Thymus (tissue), 11 donors: ENCODE data around the gene ERC2. TPM values are rescaled to one million over a fixed set of nuclear protein-coding genes. Genes with fewer than 3 reads are reported as not detected.

Experiments
- DNase-seq, 9 donors: peaks; one replicate each; pipeline ENCODE4 v3.0.0-alpha.2; 2013; ENCODE audit warnings: low spot score in 9 of 9, low read depth in 6 of 9, missing footprints in 1 of 9
- H3K27ac ChIP-seq, 2 donors: one replicate each; pipeline ENCODE4 v1.5.1; 2013; ENCODE audit warnings: control low read depth in 1 of 2, low read depth in 1 of 2, low read length in 1 of 2, mild to moderate bottlenecking in 1 of 2, moderate library complexity in 1 of 2
- H3K27me3 ChIP-seq, 2 donors: one replicate each; pipeline ENCODE4 v1.5.1; 2013; ENCODE audit warnings: low read length in 1 of 2; ENCODE audit not compliant: control insufficient read depth in 2 of 2, insufficient read depth in 1 of 2
- H3K36me3 ChIP-seq, 2 donors: one replicate each; pipeline ENCODE4 v1.5.1; 2013; ENCODE audit warnings: low read length in 1 of 2, mild to moderate bottlenecking in 1 of 2, moderate library complexity in 1 of 2; ENCODE audit not compliant: control insufficient read depth in 2 of 2, insufficient read depth in 2 of 2
- H3K4me1 ChIP-seq, 2 donors: one replicate each; pipeline ENCODE4 v1.5.1; 2013; ENCODE audit warnings: low read length in 2 of 2; ENCODE audit not compliant: control insufficient read depth in 2 of 2, insufficient read depth in 2 of 2
- H3K4me3 ChIP-seq, 2 donors: one replicate each; pipeline ENCODE4 v1.5.1; 2013; ENCODE audit warnings: low read length in 2 of 2, control low read depth in 1 of 2, mild to moderate bottlenecking in 1 of 2
- H3K9me3 ChIP-seq, 2 donors: one replicate each; pipeline ENCODE4 v1.5.1; 2013; ENCODE audit warnings: low read length in 1 of 2, mild to moderate bottlenecking in 1 of 2; ENCODE audit not compliant: control insufficient read depth in 2 of 2, insufficient read depth in 1 of 2
- WGBS: extraction: QIAGEN DNeasy Blood & Tissue Kit; methylation state at CpG from one replicate; pipeline ENCODE4 v1.1.7; 2013; 5-methylcytosine and 5-hydroxymethylcytosine counted together
- polyA plus RNA-seq: library from polyadenylated mRNA; stranded (reverse); fragments of 200-250 nt; gene quantifications from one replicate; pipeline ENCODE4 v1.2.3, GENCODE V29; 2013
- total RNA-seq: library from RNA; stranded (reverse); fragments of 120-200 nt; gene quantifications from one replicate; pipeline ENCODE4 v1.2.4, GENCODE V29; 2013
- donor health status: healthy.

Gene ERC2
- total and polyA plus RNA-seq, 2 donors, result 0.28 to 0.50 TPM

DNA sequence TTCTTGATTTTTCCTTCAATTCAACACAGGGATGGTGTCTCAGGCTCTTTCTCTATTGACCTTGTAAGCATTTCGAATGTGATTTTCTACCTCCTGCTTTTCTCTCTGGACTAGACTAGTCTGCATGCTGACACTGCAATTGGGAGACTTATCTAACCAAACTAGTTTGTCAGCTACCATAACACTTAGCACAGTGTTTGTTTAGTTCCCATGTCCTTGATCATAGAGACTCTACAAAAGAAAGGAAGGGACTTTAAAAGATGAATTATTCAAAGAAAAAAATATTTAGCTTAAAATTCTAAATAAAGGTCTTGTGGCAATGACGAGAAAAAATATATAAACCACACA is 407.0 kb downstream of the ERC2 start:
- no peaks in the 10 kb centered on the region for H3K9me3 ChIP-seq
- no peak for DNase-seq
- H3K4me1 ChIP-seq, result no peaks in the 10 kb centered on the region
- no peaks in the 10 kb centered on the region for H3K36me3 ChIP-seq
- no peaks in the 10 kb centered on the region for H3K27me3 ChIP-seq
- 89% methylated on average over 2 of the region's 2 CpGs for WGBS
- H3K4me3 ChIP-seq, result no peak overlapping the region
- no peak overlapping the region for H3K27ac ChIP-seq

- DNase-seq, result no peak
- H3K4me3 ChIP-seq, result no peak overlapping the region
- no peaks in the 10 kb centered on the region for H3K36me3 ChIP-seq
- no peaks in the 10 kb centered on the region for H3K9me3 ChIP-seq
- H3K27ac ChIP-seq, result no peak overlapping the region
- 92% methylated on average over 6 of the region's 6 CpGs for WGBS
- no peaks in the 10 kb centered on the region for H3K4me1 ChIP-seq
- no peaks in the 10 kb centered on the region for H3K27me3 ChIP-seq
Measured at GRCh38 chr3:56060521-56061278, 407.6 kb downstream of the ERC2 start.

- Histone ChIP-seq H3K27ac (no peak overlapping the region), H3K36me3 (no peaks in the 10 kb centered on the region), H3K9me3 (no peaks in the 10 kb centered on the region), H3K4me1 (no peaks in the 10 kb centered on the region), H3K4me3 (no peak overlapping the region), H3K27me3 (no peaks in the 10 kb centered on the region)
- no peak for DNase-seq
- WGBS, result 87% methylated on average over 1 of the region's 1 CpG
Measured at GRCh38 chr3:56059731-56060130, 408.5 kb downstream of the ERC2 start.

DNA sequence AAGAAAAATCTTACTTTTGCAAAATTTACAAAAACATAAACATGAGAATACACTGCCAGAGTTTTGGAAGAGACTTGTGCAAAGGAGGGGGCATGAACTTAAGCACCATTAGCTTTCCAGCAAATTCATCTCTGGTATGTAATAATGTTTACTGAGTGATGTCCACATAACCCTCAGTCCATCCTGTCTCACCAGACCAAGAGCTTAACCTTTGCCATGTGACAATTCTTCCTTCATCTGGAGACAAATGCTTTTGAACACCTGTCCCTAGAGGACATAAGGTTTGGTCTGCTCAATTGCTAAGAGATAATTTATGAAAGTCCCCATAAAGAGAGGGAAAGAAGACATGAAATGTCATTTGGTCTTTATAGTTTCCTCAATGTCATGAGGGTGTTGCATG is 412.3 kb downstream of the ERC2 start:
- no peaks in the 10 kb centered on the region for H3K36me3 ChIP-seq
- no peaks in the 10 kb centered on the region for H3K27me3 ChIP-seq
- no peak overlapping the region for H3K27ac ChIP-seq
- H3K4me3 ChIP-seq, result no peak overlapping the region
- no peak for DNase-seq
- no peaks in the 10 kb centered on the region for H3K4me1 ChIP-seq
- H3K9me3 ChIP-seq, result no peaks in the 10 kb centered on the region

DNA sequence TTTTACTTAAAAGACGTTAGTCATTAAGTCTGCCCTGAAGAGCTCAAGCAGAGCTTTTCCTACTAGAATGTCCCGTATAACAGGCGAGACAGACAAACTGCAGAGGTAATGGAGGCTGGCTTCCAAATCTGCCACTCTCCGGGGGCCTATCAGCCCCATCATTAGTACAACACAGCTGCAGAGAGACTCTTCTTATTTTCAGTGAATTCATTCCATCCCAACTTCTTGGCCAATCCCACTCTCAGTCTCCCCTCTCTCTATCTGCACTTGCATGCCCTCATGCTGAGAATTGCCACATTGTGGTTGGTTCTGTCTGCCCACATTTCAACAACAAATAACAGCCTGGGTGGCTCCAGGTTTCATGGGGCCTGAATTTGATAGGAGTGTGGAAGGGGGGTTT is 412.7 kb downstream of the ERC2 start:
- H3K9me3 ChIP-seq, result no peaks in the 10 kb centered on the region
- H3K4me1 ChIP-seq, result no peaks in the 10 kb centered on the region
- H3K27me3 ChIP-seq, result no peaks in the 10 kb centered on the region
- 88% methylated on average over 4 of the region's 4 CpGs for WGBS
- no peak for DNase-seq
- no peaks in the 10 kb centered on the region for H3K36me3 ChIP-seq
- H3K4me3 ChIP-seq, result no peak overlapping the region
- no peak overlapping the region for H3K27ac ChIP-seq

GRCh38 chr3:56054844-56055243 is 413.4 kb downstream of the ERC2 start:
- Histone ChIP-seq H3K36me3 (no peaks in the 10 kb centered on the region), H3K9me3 (no peaks in the 10 kb centered on the region), H3K4me3 (no peak overlapping the region), H3K27ac (no peak overlapping the region), H3K4me1 (no peaks in the 10 kb centered on the region), H3K27me3 (no peaks in the 10 kb centered on the region)
- DNase-seq, result no peak
- WGBS, result 85% methylated on average over 10 of the region's 10 CpGs

DNA sequence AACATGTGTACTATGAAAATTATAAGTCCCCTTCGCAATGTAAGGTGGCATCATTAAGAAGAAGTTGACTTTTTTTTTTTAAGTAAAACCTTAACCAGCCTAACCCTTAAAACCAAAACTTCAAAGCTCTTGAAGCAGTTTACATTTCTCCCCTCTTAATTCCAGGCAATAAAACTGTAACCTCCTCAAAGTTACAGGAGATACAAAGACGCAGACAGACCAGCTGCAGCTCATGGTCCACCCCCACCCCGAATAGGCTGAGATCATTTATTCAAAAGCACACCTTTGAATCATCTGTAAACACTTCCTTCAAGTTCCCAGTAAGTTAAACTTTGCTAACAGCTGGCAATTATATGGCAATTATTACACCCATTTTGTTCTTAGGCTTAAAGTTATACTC is 414.5 kb downstream of the ERC2 start:
- H3K4me1 ChIP-seq, result no peaks in the 10 kb centered on the region
- no peak overlapping the region for H3K4me3 ChIP-seq
- WGBS, result 70% methylated on average over 3 of the region's 3 CpGs
- no peak overlapping the region for H3K27ac ChIP-seq
- no peaks in the 10 kb centered on the region for H3K36me3 ChIP-seq
- H3K9me3 ChIP-seq, result no peaks in the 10 kb centered on the region
- no peaks in the 10 kb centered on the region for H3K27me3 ChIP-seq
- DNase-seq, result no peak

DNA sequence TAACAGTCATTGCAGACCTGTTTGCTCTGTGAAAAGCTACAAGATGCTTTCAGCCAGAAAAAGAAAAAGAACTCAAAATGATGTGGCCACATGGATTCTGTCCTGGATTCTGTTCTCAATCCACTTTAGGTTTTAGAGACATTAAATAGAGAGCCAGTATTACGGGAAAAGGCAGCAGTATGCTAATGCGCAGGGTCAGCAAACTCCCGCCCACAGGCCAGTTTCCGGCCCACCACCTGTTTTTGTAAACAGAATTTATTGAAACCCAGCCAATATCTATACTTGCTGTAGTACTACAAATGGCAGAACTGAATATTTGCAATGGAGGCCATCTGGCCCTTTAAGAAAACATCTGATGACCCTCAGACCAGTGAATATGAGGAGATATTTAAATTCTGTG is 416.1 kb downstream of the ERC2 start:
- WGBS, result 84% methylated on average over 4 of the region's 4 CpGs
- no peaks in the 10 kb centered on the region for H3K27me3 ChIP-seq
- H3K4me3 ChIP-seq, result no peak overlapping the region
- DNase-seq, result no peak
- no peaks in the 10 kb centered on the region for H3K4me1 ChIP-seq
- no peaks in the 10 kb centered on the region for H3K36me3 ChIP-seq
- H3K9me3 ChIP-seq, result no peaks in the 10 kb centered on the region
- H3K27ac ChIP-seq, result no peak overlapping the region

DNA sequence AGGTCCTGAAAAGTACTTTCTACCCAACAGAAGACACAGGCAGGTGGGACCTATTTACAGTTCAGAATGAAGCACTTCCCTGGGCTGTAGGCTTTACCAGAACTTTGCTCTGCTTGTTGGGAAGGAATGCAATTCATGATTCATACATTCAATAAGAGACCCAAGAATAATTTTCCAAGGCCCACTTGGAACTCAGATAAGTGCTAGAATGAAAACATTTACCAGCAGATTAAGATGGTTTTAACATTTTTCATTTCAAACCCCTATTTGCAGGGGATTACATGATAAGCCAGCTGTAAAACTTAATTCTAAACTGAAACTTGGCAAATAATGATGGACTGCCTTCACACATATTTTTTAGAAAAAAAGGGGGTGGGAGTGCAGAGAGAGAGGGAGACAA is 417.2 kb downstream of the ERC2 start:
- Histone ChIP-seq H3K9me3 (no peaks in the 10 kb centered on the region), H3K36me3 (no peaks in the 10 kb centered on the region), H3K4me3 (no peak overlapping the region), H3K27me3 (no peaks in the 10 kb centered on the region), H3K27ac (no peak overlapping the region), H3K4me1 (no peaks in the 10 kb centered on the region)
- DNase-seq, result no peak

- Histone ChIP-seq H3K9me3 (no peaks in the 10 kb centered on the region), H3K4me3 (no peak overlapping the region), H3K27me3 (no peaks in the 10 kb centered on the region), H3K27ac (no peak overlapping the region), H3K36me3 (no peaks in the 10 kb centered on the region), H3K4me1 (no peaks in the 10 kb centered on the region)
- no peak for DNase-seq
- WGBS, result 84% methylated on average over 4 of the region's 4 CpGs
Measured at GRCh38 chr3:56048946-56049345, 419.3 kb downstream of the ERC2 start.
